CD4-positive, alpha-beta T cell (primary cell): ENCODE measurements around the gene EXOC5. TPM values are rescaled to one million over a fixed set of nuclear protein-coding genes. Genes with fewer than 3 reads are reported as not detected.

Experiments
- ATAC-seq: fragments of 200-7000 bp; cut with Tn5 transposase; one replicate; pipeline ENCODE4 v1.10.0; 2022; ENCODE audit warnings: mild to moderate bottlenecking; ENCODE audit not compliant: poor library complexity
- CTCF ChIA-PET: fragments of 350-600 bp; sonication (Branson Sonifier 250); formaldehyde crosslinking; loops from one replicate; lab custom pipeline; 2021; ENCODE audit warnings: antibody characterized with exemption, inconsistent platforms; lab: Charles Lee
- POLR2A ChIA-PET: fragments of 350-600 bp; sonication (Branson Sonifier 250); formaldehyde crosslinking; loops from one replicate; lab custom pipeline; 2021; ENCODE audit warnings: antibody characterized with exemption, inconsistent platforms; lab: Charles Lee
- DNase-seq, 14 experiments: peaks; one replicate each; pipeline ENCODE4 v3.0.0-alpha.2; 2013 to 2020; ENCODE audit warnings: mixed read lengths in 2 of 14
- H3K27ac ChIP-seq, 2 donors: one replicate each; pipeline versions ENCODE4 v1.5.1 to v1.7.0; 2013; ENCODE audit warnings: low read length in 2 of 2, low read depth in 1 of 2, mild to moderate bottlenecking in 1 of 2
- H3K27me3 ChIP-seq, 2 experiments: 1 replicate in 1 of 2; 2 replicates in 1 of 2; pipeline versions ENCODE4 v1.6.1 to v1.7.0; 2013; ENCODE audit warnings: low read length in 2 of 2, control low read depth in 1 of 2, mild to moderate bottlenecking in 1 of 2, moderate library complexity in 1 of 2; ENCODE audit not compliant: insufficient read depth in 2 of 2, control insufficient read depth in 1 of 2
- H3K36me3 ChIP-seq: one replicate; pipeline ENCODE4 v1.6.1; 2013; ENCODE audit warnings: low read length, control low read depth; ENCODE audit not compliant: insufficient read depth
- H3K4me1 ChIP-seq: one replicate; pipeline ENCODE4 v1.6.1; 2013; ENCODE audit warnings: low read length, control low read depth; ENCODE audit not compliant: insufficient read depth
- H3K4me3 ChIP-seq: one replicate; pipeline ENCODE4 v1.5.1; 2013; ENCODE audit warnings: mild to moderate bottlenecking, low read length, moderate library complexity
- H3K9me3 ChIP-seq, 2 experiments: 1 replicate in 1 of 2; 2 replicates in 1 of 2; pipeline versions ENCODE4 v1.6.1 to v1.7.0; 2013; ENCODE audit warnings: low read length in 2 of 2, mild to moderate bottlenecking in 2 of 2, control low read depth in 1 of 2, moderate library complexity in 1 of 2; ENCODE audit not compliant: control insufficient read depth in 1 of 2, insufficient read depth in 1 of 2
- H3K27ac Mint-ChIP-seq: one replicate; pipeline ENCODE4 v1.8.0; 2020; ENCODE audit warnings: mixed read lengths
- H3K27me3 Mint-ChIP-seq: one replicate; pipeline ENCODE4 v1.8.0; 2021; ENCODE audit warnings: mixed read lengths
- H3K36me3 Mint-ChIP-seq: one replicate; pipeline ENCODE4 v1.8.0; 2021; ENCODE audit warnings: low read depth, mixed read lengths
- H3K4me1 Mint-ChIP-seq: one replicate; pipeline ENCODE4 v1.8.0; 2021; ENCODE audit warnings: low read depth, mixed read lengths
- H3K4me3 Mint-ChIP-seq: one replicate; pipeline ENCODE4 v1.8.0; 2020; ENCODE audit warnings: mild to moderate bottlenecking, mixed read lengths
- H3K9me3 Mint-ChIP-seq: one replicate; pipeline ENCODE4 v1.8.0; 2020; ENCODE audit warnings: mixed read lengths
- intact Hi-C, 2 experiments: fragments of 100-400 bp; cut with DNase I in 1 of 2; cut with micrococcal nuclease in 1 of 2; formaldehyde crosslinking; loops; one replicate each; pipeline versions ENCODE4 v1.15.1 to v1.9.0; 2023 to 2025; cut with DNase I, micrococcal nuclease
- polyA plus RNA-seq, 2 donors: library from polyadenylated mRNA; unstranded; fragments of 120-200 nt; gene quantifications; one replicate each; pipeline ENCODE4 v1.2.1, GENCODE V29; 2013
- total RNA-seq, 174 experiments: library from RNA in 2 of 174; stranded (reverse) in 2 of 174; gene quantifications; one replicate each; pipeline ENCODE4 v1.2.3 and lab custom pipeline; 2021 to 2026
- TF ChIP-seq, protein P1 (sequence below): fragments of 200-600 bp; IDR thresholded peaks from one replicate; pipeline ENCODE4 v1.8.0; 2022; ENCODE audit warnings: antibody characterized with exemption, mild to moderate bottlenecking

Gene EXOC5, protein sequence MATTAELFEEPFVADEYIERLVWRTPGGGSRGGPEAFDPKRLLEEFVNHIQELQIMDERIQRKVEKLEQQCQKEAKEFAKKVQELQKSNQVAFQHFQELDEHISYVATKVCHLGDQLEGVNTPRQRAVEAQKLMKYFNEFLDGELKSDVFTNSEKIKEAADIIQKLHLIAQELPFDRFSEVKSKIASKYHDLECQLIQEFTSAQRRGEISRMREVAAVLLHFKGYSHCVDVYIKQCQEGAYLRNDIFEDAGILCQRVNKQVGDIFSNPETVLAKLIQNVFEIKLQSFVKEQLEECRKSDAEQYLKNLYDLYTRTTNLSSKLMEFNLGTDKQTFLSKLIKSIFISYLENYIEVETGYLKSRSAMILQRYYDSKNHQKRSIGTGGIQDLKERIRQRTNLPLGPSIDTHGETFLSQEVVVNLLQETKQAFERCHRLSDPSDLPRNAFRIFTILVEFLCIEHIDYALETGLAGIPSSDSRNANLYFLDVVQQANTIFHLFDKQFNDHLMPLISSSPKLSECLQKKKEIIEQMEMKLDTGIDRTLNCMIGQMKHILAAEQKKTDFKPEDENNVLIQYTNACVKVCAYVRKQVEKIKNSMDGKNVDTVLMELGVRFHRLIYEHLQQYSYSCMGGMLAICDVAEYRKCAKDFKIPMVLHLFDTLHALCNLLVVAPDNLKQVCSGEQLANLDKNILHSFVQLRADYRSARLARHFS
- 10 to 100 TPM; 17.1 to 18.1 TPM for total RNA-seq
- polyA plus RNA-seq (2013, experiment 1 of 2) = 29.7 TPM
- 37.0 TPM for polyA plus RNA-seq (2013, experiment 2 of 2)
- 52.6 to 197 (median 129) reads per million in 172 experiments for total RNA-seq (lab: John Stamatoyannopoulos, UW)

DNA sequence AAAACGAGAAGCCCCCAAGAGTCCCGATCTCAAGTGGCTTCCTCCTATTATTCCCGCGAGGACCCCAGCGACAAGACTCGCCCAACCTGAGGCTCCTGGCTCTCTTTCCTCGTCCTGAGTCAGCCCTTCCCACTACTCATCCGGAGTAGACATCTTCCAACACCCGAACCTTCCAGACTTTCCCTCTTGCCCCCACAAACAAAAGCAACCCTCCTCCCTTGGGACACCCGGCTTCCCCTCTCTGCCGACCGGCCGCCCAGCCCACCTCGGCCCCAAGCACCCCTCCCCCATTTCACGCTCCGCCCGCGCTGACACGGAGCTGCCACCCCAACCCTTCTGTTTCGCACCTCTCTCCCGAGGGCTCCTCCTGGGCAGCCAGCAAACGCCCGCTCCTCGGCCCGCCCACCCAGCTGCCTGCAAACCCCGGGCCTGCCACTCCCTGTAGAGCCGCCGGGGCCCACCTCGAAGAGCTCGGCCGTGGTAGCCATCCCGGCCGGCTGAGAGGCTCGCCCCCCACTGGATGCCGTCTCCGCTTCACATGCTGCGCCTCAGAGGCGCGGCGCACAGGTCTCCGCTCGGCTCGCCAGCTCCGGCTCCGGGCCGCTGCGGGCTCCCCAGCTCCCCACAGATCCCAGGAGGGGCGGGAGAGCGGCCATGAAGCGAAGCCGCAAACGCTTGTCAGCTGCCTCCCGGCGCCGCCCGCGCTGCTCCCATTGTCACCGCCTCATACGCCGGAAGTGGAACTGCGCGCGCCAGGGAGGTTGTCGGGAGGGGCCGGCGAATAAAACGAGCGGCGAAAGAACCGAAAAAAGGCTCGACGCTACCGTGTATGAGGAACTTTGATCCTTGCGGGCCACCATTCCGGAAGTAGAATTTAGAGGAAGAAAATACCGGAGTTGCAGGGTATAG is at the start of gene EXOC5, which contains the start of gene AP5M1:
TSS of gene EXOC5 (minus strand) at position 745 of the 909 bp plus-strand sequence. CDS start at position 488, 257 bp downstream.
TSS of gene AP5M1 (plus strand) at position 811 of the 909 bp plus-strand sequence. CDS start 344 bp downstream, outside the sequence.
- no peaks in the 10 kb centered on the region for H3K27me3 Mint-ChIP-seq
- intact Hi-C loops = loop anchor here (2.0 to 10.0 kb wide), 6 partner anchors 122 to 1686 kb away; partner anchors contain the start of genes KIAA0586 (in 2 of the 2), TIMM9 (in 2 of the 2), KTN1 (in 1 of the 2) and NAA30 (in 1 of the 2)
- CTCF ChIA-PET = interaction anchor here (1.4 kb wide), 1 partner anchor 22 kb away, joined by 3 read pairs; no protein-coding TSS in a partner anchor
- Histone ChIP-seq H3K27me3 (no peaks in the 10 kb centered on the region), H3K4me1 (peaks cover 17% of the 10 kb centered on the region), H3K36me3 (peaks cover 3% of the 10 kb centered on the region), H3K27ac (peak within 1 kb of the TSS; percentile 91), H3K9me3 (no peaks in the 10 kb centered on the region), H3K4me3 (peak within 1 kb of the TSS; percentile 76)
- peaks cover 87% of the 10 kb centered on the region for H3K4me1 Mint-ChIP-seq
- H3K36me3 Mint-ChIP-seq = peaks cover 17% of the 10 kb centered on the region
- POLR2A ChIA-PET = interaction anchor here (0.6 to 2.9 kb wide), 22 partner anchors 8 to 1689 kb away, joined by 3 to 38 read pairs (median 5); partner anchors contain the start of genes ARID4A, KIAA0586, NAA30 and PELI2
- H3K4me3 Mint-ChIP-seq = peak within 1 kb of the TSS; percentile 99
- TF ChIP-seq, protein P1, sequence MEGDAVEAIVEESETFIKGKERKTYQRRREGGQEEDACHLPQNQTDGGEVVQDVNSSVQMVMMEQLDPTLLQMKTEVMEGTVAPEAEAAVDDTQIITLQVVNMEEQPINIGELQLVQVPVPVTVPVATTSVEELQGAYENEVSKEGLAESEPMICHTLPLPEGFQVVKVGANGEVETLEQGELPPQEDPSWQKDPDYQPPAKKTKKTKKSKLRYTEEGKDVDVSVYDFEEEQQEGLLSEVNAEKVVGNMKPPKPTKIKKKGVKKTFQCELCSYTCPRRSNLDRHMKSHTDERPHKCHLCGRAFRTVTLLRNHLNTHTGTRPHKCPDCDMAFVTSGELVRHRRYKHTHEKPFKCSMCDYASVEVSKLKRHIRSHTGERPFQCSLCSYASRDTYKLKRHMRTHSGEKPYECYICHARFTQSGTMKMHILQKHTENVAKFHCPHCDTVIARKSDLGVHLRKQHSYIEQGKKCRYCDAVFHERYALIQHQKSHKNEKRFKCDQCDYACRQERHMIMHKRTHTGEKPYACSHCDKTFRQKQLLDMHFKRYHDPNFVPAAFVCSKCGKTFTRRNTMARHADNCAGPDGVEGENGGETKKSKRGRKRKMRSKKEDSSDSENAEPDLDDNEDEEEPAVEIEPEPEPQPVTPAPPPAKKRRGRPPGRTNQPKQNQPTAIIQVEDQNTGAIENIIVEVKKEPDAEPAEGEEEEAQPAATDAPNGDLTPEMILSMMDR = no peak
- DNase-seq = peak; percentile 81 to 97 (median 89)
- peak; percentile 84 for ATAC-seq
- peak within 1 kb of the TSS; percentile 99 for H3K27ac Mint-ChIP-seq
- no peaks in the 10 kb centered on the region for H3K9me3 Mint-ChIP-seq

DNA sequence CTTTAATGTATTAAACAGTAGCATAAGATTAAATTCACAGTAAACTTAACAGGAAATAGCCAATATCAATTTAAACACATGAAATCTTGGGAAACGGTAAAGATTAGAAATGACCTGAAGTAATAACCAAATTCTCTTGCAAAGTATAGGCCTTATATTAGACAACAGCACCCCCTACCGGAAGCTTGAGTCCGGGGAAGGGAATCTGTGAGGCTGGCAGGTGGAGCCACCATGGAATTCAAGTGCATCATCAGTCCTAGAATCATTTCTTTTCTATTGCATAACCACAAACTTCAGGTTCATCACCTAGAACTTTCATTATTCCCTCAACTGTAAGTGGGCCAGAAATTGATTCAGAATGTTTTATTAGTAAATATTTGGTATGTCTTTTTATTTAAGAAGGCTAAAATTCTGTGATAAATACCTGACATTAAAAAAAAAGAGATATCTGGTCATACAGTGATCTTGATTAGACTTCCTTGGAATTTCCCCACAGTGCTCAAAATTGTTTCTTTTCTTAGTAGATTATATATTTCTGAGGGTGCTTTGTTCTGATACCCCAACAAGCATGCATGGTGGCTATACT is 48.6 kb upstream of the EXOC5 start:
- ATAC-seq (peak; percentile 57), DNase-seq (peak; percentile 50 to 85 (median 64))
- H3K27ac ChIP-seq = no peak overlapping the region
- Mint-ChIP-seq H3K27ac (no peak overlapping the region), H3K4me1 (no peaks in the 10 kb centered on the region), H3K27me3 (peaks cover 19% of the 10 kb centered on the region), H3K36me3 (no peaks in the 10 kb centered on the region), H3K4me3 (no peak overlapping the region), H3K9me3 (no peaks in the 10 kb centered on the region)
- intact Hi-C loops = loop anchor here (1.0 to 10.0 kb wide), 4 partner anchors 113 to 829 kb away; no protein-coding TSS in a partner anchor
- TF ChIP-seq, protein P1 = peak; percentile 91
- ChIA-PET CTCF (interaction anchor here (1.3 kb wide), 2 partner anchors 22 to 827 kb away, joined by 4 to 8 read pairs; no protein-coding TSS in a partner anchor), POLR2A (no interaction called here)
- no peaks in the 10 kb centered on the region for H3K36me3 ChIP-seq
- no peaks in the 10 kb centered on the region for H3K9me3 ChIP-seq
- peaks cover 0 to 19% of the 10 kb centered on the region in 2 experiments for H3K27me3 ChIP-seq
- H3K4me1 ChIP-seq = no peaks in the 10 kb centered on the region
- no peak overlapping the region for H3K4me3 ChIP-seq
